NCI-H2196 (cell line): ENCODE data around the gene STRN4.

Experiments
- DNase-seq: peaks from one replicate; lab custom pipeline; 2025; ENCODE audit not compliant: unreplicated experiment; lab: John Stamatoyannopoulos, UW

The STRN4 gene

DNA sequence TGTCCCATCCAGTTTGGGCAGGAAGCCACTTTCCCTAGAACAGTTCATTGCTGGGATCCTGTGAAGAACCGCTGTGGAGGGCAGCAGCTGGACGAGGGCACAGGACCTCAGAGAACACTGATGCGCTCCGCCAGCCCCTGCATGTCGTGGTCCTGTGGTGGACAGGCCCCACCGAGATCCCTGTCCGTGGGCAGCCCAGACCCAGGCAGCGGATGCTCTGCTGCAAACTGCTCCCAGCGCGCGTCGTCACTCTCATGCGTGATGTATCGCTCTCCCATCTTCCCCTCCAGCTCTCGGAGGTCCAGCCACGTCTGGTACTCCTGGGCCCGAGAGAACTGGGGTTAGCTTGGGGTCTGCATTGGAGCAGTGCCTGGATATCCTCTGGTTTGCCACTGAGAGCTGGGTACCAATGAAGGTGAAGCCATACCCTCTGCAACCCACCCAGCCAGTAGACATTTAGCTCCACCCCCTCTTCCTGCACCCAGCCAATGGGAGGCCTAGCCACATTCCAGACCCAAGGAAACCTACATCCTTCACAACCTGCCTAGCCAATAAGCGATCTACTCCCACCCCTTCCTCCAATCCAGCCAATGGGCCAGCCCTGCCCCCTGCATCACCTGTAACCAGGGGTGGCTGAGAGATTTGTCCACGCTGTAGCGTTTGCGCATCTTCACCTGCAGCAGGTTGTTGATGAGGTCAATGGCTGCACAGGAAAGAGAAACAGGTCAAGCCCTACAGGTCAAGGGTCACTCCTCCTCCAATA, 71.7 kb downstream of the STRN4 start:
- DNase-seq, result peak; percentile 70

DNA sequence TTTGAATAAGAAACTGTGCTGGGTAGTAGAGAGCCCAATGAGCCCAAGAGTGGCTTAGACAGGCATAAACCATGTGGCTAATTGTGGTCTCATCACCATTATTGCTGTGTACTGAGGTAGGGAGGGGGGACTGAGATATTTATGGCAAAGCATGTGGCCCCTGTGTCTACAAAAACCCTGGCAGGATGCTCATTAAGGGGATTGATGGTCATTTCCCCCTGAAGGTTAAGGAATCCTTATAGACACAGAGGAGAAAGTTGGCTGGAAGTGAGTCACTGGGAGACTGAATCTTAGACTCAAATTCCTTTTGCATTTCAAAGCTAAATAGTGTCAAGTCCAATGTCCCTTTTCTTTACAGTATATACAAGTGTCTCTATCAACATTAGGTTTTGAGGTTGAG, 75.4 kb downstream of the STRN4 start:
- DNase-seq, result no peak
